ENCODE measurements around the gene SYF2. TPM values are rescaled to one million over a fixed set of nuclear protein-coding genes. Genes with fewer than 3 reads are reported as not detected.

SYF2 gene
- total RNA-seq, 1 donor, result 28.9 TPM

GRCh38 chr1:25197982-25198662 is 34.2 kb downstream of the SYF2 start:
- no peak for DNase-seq (ENCODE audit: low read depth)
- TF ChIP-seq CTCF (IDR thresholded peaks at IDR 0.05; ENCODE audit: insufficient read depth, low read depth, low read length), result no peak

GRCh38 chr1:25197235-25197975 is 34.9 kb downstream of the SYF2 start:
- no peak for TF ChIP-seq CTCF (IDR thresholded peaks at IDR 0.05; ENCODE audit: insufficient read depth, low read depth, low read length)
- DNase-seq (ENCODE audit: low read depth), result no peak
- H3K4me3 ChIP-seq (ENCODE audit: low read depth, low read length), result no peak overlapping the region

More at GRCh38 chr1:25197982-25198662, 34.2 kb downstream of the SYF2 start:
- H3K4me3 ChIP-seq (ENCODE audit: low read depth, low read length), result no peak overlapping the region

GRCh38 chr1:25196830-25197229 is 35.5 kb downstream of the SYF2 start:
- no peak overlapping the region for H3K4me3 ChIP-seq (ENCODE audit: low read depth, low read length)
- no peak for TF ChIP-seq CTCF (IDR thresholded peaks at IDR 0.05; ENCODE audit: insufficient read depth, low read depth, low read length)
- DNase-seq (ENCODE audit: low read depth), result no peak

GRCh38 chr1:25195835-25196234 is 36.5 kb downstream of the SYF2 start:
- no peak for TF ChIP-seq CTCF (IDR thresholded peaks at IDR 0.05; ENCODE audit: insufficient read depth, low read depth, low read length)
- no peak overlapping the region for H3K4me3 ChIP-seq (ENCODE audit: low read depth, low read length)
- no peak for DNase-seq (ENCODE audit: low read depth)

GRCh38 chr1:25194572-25195020 is 37.7 kb downstream of the SYF2 start:
- no peak overlapping the region for H3K4me3 ChIP-seq (ENCODE audit: low read depth, low read length)
- TF ChIP-seq CTCF (IDR thresholded peaks at IDR 0.05; ENCODE audit: insufficient read depth, low read depth, low read length), result no peak
- DNase-seq (ENCODE audit: low read depth), result no peak

- DNase-seq (ENCODE audit: low read depth), result no peak
- no peak overlapping the region for H3K4me3 ChIP-seq (ENCODE audit: low read depth, low read length)
- TF ChIP-seq CTCF (IDR thresholded peaks at IDR 0.05; ENCODE audit: insufficient read depth, low read depth, low read length), result no peak
Measured at GRCh38 chr1:25194054-25194453, 38.2 kb downstream of the SYF2 start.

All from fibroblast of villous mesenchyme (primary cell).